ENCODE results near the gene UTF1.

DNA sequence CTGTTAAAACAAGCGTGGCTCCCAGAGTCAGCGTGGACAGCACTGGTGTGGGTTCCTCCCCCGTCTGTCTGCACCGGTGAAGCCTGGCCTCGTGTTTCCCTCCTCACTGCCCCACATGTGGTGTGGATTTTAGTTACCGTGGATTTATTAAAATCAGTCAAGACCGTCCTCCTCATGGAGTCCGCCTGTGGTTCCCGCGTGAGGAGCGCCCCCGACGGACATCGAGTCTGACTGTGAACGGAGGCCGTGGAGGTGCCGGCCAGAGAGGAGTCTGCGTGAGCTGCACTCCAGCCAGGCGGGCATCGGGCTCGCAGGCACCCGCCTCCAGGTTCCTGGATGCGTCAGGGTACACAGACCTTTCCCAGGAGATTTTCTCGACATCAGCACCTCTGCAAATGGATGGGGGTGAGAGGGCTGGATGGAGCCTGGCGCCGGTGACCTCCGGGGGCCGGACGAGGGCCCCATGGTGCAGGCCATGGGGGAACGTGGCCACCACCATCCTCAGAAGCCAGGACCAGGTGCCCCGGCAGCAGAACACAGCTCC is 26.3 kb upstream of the UTF1 start:
- no peak for TF ChIP-seq POLR2AphosphoS5 (IDR thresholded peaks at IDR 0.05)
- TF ChIP-seq, protein P1, sequence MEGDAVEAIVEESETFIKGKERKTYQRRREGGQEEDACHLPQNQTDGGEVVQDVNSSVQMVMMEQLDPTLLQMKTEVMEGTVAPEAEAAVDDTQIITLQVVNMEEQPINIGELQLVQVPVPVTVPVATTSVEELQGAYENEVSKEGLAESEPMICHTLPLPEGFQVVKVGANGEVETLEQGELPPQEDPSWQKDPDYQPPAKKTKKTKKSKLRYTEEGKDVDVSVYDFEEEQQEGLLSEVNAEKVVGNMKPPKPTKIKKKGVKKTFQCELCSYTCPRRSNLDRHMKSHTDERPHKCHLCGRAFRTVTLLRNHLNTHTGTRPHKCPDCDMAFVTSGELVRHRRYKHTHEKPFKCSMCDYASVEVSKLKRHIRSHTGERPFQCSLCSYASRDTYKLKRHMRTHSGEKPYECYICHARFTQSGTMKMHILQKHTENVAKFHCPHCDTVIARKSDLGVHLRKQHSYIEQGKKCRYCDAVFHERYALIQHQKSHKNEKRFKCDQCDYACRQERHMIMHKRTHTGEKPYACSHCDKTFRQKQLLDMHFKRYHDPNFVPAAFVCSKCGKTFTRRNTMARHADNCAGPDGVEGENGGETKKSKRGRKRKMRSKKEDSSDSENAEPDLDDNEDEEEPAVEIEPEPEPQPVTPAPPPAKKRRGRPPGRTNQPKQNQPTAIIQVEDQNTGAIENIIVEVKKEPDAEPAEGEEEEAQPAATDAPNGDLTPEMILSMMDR (IDR thresholded peaks at IDR 0.05) = no peak

Measured in stomach (tissue), 4 donors.